ENCODE data around the gene KCNK7.

KCNK7 gene

DNA sequence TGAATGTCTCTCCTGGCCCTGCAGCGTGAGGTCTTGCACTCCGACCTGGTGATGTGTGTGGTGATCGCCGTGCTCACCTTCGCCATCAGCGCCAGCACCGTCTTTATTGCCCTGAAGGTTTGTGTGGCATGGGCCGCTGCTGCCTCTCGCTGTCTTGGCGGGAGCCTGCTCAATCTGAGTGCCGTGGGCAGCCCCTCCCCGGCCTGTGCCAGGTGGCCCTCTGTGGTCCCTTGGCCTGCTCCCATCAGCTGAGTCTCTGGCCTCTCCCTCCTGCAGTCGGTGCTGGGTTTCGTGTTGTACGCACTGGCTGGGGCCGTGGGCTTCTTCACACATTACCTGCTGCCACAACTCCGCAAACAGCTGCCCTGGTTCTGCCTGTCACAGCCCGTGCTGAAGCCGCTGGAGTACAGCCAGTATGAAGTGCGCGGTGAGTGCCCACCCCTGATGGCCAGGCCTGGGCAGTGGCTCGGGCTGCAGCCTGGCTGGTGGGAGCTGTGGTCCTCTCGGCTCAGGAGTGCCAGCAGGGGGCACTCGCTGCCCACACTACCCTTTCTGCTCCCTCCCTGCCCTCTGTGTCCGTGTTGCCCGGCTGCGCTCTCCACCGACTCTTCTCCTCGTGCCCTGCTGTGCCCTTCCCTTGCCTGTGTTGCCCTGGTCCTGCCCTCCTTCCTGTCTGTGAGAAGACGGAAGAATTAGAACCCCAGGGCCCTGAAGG is 30.2 kb upstream of the KCNK7 start:
- DNase-seq, result peak; percentile 66

DNA sequence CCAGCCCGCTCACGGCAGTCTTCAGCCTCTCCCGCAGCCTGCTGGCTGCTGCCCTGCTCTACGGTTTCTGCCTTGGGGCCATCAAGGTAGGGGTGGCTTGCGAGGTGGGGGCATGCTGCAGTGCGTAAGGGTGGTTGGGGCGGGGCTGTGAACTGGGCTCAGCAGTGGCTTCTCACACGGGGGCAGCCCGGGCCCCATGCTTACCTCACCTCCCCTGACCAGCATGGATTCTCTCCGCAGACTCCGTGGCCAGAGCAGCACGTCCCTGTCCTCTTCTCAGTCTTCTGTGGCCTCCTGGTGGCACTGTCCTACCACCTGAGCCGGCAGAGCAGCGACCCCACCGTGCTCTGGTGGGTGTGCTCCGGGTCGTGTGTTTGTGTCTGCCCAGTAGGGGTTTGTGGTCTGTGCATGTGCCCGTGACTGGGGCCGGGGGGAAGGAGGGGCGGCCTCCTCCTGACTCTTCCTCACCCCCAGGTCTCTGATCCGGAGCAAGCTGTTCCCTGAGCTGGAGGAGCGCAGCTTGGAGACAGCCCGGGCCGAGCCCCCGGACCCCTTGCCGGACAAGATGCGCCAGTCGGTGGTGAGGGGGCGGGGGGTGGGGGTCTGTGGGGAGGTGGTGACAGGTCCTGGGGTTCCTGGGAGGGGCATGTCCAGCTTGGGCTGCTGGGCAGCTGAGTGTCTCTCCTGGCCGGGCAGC is 29.5 kb upstream of the KCNK7 start:
- no peak for DNase-seq

DNA sequence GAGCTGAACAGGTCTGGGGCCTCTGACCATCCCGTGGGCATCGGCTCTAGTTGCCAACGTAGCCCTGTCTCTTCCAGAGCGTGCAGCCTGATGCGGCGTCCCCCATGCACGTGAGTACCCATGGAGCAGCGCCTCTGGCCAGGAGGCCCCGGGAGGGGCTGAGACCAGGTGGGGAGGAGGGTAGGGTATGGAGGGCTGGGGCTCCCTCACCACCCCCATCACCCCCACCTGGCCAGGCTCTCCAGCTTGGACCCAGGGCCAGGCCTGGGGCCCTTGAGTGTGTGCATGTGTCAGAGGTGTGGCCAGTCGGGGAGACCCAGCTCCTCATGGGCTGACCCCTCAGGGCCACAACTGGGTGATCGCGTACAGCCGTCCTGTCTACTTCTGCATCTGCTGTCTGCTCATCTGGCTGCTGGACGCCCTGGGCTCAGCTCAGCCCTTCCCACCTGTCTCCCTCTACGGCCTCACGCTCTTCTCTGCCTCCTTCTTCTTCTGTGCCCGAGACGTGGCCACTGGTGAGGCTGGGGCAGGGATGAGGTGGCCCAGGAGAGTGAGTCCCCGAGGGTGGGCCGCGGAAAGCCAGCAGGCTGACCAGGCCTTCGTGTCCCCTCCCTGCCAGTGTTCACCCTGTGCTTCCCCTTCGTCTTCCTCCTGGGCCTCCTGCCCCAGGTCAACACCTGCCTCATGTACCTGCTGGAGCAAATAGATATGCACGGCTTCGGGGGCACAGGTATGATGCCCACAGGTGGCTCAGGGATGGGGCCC is 28.4 kb upstream of the KCNK7 start:
- no peak for DNase-seq

DNA sequence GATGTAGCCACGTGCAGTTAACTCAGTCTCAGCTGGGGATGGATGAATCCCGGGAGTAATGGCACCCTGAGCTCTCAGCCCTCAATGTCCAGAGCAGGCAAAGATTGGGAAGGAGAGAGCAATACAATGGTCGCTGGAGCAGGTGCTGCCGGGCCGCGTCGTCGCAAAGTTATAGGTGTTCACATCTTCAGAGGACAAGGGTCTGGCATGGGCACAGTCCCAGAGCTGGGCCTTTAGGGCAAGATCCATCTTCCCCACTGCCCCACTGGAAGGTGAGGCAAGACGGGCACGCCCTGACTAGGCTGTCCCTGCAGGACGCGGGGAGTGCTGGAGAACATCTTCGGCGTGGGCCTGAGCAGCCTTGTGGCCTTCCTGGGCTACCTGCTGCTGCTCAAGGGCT is 27.6 kb upstream of the KCNK7 start:
- no peak for DNase-seq

DNA sequence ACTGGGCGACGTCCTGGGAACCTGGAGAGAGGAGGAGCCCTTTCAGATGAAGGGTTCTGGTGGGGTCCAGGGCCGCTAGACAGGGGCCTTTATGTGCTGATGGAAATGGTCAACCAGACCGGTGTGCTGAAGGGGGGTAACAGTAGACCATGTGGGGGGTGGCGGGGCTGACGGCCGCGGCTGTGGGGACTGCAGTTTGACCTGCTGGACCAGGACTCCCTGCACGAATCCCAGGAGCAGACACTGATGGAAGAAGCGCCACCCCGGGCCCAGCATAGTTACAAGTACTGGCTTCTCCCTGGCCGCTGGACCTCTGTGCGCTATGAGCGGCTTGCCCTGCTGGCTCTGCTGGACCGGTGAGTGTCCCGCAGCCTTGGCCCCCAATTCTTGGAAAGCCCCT is 26.4 kb upstream of the KCNK7 start:
- DNase-seq, result no peak

DNA sequence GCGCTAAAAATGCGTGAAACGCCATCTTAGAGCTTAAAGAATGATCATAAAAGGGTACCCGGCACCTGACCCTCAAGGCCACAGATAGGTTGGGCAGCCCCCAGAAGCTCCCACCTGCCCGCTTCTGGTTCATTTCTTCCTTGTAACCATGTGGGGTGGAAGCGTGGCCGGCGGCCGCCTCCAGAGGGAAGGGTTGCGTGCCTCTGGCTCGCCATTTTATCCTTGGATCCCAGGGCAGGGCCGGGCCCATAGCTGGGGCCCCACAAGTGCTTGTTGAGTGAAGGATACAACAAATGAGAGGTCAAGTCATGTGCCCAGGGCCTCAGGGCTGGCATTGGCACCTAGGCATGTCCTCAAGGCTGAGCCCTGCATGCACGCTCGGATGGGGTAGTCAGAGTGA is 25.9 kb upstream of the KCNK7 start:
- DNase-seq, result no peak

DNA sequence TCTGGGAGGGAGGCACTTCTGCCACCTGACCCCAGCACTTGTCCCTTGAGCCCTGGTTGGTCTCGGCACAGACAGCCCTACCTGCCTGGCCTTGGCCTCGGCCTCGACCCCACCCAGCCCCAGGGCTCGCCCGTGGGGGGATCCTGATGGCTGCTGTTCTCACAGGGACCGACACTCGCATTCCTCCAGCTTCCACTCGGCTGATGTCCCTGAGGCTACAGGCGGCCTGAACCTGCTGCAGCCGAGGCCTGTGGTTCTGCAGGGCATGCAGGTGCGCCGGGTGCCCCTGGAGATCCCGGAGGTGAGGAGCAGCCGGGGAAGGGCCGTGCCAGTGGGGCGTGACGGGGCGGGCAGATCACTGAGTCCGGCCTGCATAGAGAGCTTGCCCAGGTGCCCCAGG is 25.1 kb upstream of the KCNK7 start:
- DNase-seq, result no peak

DNA sequence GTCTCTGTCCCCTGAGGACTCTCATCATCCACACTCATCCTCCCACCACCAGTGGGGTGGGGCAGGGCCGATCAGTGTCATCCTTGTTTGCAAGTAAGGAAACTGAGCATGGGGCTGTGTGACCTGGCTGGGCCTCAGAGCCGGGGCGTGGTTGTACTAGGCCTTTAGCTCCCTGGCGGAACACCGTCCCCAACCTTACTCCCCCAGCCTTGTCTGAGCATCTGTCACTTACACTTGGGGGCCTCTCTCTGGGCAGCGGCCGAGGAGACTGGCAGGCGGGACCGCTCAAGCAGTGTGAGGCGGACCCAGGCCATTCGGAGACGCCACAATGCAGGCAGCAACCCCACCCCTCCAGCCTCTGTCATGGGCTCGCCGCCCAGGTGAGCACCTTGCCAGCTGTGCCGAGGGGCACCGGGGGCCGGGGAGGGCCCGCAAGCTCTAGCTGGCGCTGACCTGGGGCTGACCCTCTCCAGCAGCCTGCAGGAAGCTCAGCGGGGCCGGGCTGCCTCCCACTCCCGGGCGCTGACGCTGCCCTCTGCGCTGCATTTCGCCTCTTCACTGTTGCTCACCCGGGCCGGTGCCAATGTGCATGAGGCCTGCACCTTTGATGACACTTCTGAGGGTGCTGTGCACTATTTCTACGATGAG is 23.8 kb upstream of the KCNK7 start:
- DNase-seq, result no peak

DNA sequence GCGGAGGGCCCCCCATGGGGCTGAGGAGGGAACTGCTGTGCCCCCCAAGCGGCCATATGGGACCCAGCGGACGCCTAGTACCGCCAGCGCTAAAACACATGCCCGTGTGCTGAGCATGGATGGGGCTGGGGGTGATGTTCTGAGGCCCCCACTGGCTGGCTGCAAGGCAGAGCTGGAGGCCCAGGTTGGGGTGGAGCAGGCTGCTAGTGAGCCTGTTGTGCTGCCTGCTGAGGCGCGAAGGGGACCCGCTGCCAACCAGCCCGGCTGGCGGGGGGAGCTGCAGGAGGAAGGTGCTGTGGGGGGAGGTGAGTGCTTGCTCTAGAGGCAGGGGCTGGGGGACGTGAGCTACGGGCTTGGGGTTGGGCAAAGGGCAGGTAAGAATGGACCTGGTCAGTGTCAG is 23.2 kb upstream of the KCNK7 start:
- no peak for DNase-seq

DNA sequence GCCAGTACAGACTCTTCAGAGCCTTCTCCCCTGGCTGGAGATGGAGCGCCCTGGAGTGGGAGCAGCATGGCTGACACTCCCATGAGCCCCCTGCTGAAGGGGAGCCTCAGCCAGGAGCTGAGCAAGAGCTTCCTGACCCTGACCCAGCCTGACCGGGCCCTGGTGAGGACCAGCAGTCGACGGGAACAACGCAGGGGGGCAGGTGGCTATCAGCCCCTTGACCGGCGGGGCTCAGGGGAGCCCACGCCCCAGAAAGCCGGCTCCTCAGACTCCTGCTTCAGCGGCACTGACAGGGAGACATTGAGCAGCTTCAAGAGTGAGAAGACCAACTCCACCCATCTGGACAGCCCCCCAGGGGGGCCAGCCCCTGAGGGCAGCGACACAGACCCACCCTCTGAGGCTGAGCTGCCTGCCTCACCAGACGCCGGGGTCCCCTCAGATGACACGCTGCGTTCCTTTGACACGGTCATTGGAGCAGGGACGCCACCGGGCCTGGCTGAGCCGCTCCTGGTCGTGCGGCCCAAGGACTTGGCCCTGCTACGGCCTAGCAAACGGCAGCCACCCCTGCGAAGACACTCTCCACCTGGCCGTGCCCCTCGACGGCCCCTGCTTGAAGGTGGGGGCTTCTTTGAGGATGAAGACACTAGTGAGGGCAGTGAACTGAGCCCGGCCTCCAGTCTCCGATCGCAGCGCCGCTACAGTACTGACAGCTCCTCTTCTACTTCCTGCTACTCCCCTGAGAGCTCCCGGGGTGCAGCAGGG is 22.6 kb upstream of the KCNK7 start:
- DNase-seq, result no peak

DNA sequence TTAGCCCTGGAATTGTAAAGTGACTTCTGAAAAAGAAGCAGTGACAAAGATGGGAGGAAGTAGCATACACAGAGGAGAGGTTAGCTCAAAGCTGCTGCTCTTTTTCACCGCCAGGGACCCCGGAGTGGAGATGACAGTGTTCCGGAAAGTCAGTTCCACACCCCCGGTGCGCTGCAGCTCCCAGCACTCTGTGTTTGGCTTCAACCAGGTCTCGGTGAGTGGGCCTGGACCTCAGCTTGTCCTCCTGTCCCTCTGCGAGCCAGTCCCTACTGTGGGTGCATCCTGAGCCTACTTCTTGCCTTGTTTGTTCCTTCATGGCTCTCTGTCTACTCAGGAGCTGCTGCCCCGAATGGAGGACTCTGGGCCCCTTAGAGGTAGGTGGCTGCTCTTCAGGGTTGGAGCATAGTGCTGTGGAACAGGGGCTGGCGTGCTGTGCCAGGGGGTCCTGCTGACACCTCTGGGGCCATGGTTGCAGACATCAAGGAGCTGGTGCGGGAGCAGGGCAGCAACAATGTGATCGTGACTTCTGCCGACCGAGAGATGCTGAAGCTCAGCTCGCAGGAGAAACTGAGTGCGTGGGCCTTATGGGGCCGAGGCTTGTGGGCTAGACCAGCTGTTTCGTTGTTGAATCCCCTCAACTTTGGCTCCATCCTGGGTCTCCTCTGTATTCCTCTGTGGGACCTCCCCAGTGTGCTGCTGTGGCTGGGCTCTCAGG is 21.7 kb upstream of the KCNK7 start:
- no peak for DNase-seq

DNA sequence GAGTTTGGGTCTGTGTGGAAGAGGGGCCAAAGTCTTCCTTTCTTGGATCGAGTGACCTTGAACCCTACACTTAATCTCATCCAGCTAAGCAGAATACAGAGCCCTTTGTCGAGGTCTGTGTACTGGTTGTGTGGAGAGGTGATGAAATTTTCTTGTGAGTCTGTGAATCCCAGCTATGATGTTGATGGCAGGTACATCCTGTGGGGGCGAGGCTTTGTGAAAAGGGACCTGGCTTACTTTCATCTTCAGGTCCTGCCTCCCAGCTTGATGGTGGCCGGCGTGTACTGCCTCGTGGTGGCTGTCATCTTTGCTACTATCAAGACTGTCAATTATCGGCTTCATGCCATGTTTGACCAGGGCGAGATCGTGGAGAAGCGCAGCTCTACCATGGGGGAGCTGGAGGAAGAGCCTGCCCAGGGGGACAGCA is 21.0 kb upstream of the KCNK7 start:
- no peak for DNase-seq

DNA sequence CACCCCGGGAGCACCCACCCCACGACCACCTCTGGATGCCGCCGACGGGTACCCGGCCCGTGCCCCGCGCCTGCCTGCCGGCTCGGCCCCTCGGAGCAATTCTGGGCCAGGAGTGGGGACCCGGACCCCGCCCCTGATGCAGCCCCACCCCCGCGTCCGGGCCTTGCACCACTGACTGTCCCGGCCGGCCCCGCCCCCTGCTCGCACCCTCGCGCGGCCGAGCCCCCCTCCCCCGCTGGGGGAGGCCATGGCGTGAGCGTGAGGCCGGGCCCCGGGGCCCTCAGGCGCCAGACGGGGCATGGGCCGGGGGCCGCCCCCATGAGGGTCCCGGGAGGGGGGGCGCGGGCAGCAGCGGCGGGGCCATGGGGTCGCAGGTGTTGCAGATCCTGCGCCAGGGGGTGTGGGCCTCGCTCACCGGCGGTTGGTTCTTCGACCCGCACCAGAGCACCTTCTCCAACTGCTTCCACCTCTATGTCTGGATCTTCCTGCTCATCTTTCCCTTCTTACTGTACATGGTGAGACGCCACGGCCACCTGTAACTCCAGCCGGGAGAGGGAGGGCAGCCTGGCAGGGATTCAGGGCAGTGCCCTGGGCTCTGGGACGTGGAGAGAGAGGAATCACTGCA is 20.5 kb upstream of the KCNK7 start:
- DNase-seq, result no peak

DNA sequence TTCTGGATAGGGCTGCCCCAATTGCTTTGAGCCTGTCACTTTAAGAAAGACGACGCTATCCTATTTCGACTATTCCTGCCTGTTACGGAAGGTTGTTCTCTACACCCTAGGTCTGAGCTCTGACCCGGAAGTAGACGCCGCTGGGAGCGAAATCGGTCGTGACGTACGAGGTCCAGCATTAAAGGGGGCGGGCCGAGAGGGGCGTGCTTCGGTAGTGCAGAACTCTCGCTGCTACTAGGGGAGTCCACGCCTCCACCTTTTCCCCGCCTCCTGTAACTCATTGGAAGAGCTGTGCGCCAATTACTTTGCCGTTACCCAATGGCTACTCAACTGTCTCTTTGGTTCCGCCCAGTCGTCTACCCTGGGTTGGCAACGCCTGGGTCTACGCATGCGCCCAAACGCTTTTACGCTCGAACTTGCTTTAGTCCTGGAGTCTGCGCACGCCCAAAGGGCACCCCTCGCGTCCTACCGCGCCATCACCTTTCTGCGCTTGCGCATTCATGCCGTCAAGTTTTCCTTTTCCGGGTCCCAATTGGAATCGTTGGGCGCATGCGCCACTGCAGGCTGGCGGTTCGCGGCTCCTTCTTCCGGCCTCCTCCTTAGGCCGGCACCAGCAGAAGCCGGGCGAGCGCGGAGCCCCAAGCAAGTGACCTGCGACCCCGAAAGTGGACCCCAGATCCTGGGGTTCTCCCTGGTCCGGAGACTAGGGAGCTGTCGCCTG is 19.8 kb upstream of the KCNK7 start, which contains the start of gene PCNX3:
Gene PCNX3, plus strand, starts transcription at position 548 of the 721 bp plus-strand sequence. CDS start 536 bp downstream, outside the sequence.
- DNase-seq, result peak; percentile 100

DNA sequence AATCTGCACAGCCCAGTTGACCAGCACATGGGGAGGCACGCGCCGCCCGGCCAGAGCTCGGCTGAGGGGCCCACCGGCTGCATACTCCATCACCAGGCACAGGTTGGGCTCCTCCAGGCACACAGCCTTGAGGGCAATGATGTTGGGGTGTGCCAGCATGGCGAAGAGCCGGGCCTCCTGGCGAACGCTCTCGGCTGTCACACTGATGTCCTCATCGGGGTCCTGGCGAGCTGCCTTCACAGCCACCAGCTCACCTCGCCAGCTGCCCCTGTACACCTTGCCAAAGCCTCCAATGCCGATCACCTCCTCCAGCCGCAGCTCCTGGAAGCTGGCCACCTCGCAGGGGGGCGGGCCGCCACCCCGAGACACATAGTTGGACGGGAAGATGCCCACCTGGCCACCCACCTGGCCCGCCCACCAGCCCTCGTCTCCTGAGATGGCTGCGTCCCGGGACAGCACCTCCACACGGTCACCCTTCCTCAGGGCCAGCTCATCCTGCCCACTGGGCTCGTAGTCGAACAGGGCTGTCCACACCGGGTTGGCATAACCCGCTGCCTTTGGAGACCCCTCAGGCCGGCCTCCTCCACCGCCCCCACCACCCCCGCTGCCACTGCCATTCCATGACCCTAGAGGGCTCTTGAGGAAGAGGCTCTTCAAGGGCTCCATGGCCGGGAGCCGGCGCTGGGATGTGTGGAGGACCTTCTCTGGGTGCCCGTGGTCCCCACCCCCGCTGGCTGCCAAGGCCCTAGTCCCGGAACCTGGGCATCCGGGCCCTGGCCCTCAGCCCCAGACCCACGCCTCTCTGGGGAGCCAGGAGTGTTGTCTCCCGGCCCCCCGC is 17.7 kb upstream of the KCNK7 start:
- no peak for DNase-seq

DNA sequence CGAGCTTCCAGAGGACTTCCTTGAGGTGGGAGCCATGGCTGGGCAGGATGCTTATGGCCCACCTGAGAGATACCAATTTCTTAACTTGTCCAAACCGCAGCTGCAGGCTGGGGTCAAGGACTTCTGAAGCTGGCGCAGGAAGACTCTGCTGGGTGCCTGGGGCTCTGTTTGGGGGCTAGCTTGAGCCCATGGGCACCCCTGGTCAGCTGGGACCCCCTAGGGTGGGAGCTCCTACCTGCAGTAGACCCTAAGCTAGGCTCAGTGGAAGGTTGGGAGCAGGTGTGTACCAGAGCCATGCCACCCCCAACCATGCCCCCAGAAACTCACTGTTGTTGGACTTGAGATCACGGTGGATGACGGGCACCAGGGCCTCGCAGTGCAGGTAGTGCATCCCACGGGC is 17.1 kb upstream of the KCNK7 start:
- DNase-seq, result no peak

DNA sequence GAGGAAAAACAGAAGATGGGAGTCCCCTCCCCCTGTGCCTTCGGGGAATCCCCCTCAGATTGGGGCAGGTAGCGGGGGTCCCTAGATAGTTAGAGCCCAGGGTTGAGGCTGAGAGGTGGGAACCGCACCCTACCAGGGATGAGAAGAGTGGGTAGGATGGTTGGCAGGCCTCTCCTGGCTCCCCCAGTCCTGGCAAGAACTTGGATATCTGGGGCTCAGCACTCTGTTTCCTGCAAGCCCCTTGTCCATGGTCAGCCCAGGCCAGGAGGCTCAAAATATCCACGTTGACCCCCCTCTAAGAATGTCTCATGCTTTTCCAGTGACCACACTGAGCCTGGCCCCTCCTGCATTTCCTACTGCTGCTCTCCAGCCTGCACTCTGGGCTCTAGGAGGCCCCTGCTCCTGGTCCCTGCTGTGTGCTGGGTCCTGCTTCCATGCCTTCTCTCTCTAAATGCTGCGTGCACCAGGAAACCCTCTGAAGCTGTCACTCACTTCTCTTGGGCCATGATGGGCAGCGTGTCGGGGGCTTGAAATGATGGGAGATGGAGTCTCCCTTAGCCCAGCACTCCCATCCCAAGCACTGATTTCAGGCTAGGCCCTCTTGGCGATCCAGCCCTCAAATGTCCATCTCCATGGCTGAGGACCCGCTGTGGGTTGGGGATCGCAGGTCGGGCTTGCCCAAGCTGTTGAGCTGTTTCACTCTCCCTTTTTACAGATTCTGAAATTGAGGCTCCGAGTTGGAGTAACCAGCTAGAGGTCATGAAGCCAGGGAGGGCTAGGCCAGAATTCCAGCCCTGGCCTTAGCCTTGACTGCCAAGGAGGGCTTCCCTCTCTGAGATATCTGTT is 16.4 kb upstream of the KCNK7 start:
- DNase-seq, result no peak

DNA sequence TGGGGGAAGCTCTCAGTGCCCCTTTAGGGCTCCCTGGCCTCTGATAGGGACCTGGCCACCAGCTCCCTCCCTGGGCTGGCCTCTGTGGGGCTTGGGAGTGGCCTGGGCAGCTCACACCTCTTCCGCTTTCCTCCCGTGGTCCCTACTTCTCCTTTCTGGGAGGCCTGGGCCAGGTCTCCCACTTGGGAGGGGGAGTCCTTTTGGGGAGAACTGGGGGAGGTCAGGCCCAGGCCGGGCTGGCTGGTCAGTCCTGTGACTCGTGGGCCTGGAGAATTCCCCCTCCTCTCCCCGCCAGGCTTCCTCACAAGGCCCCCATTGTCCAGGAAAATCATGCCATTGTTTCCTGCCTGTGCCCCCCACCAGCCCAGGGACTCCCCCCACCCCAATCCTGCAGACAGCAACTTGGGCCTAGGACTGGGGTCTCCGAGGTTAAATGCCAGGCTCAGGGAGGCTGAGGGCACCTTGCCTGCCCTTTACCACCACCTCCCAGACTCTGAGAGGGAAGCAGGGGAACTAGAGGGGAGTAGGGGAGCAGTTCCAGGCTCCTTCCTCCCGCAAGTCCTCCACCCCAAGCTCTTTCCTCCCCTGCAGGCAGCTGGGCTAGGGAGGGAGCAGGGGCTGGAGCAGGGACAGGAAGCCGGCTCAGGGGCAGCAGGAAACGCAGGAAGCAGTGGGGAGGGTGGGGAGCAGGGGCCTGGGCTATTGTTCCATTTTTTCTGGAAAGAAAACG is 15.6 kb upstream of the KCNK7 start:
- DNase-seq, result no peak

Measured in CD4-positive, alpha-beta T cell treated with Interleukin-17A for 1 hour (primary cell).